IMR-90 (cell line): ENCODE measurements around the gene SUV39H2.

Experiments used
- POLR2A ChIP-seq: IDR thresholded peaks from 2 replicates; pipeline ENCODE4 v1.6.1; 2012; ENCODE audit warnings: mild to moderate bottlenecking, low read depth, low read length
- TF ChIP-seq, protein P1 (sequence below): conservative IDR thresholded peaks from 2 replicates; pipeline ENCODE4 v1.5.1; 2012; ENCODE audit warnings: mild to moderate bottlenecking, low read depth, low read length, improper control_type of control experiment

DNA sequence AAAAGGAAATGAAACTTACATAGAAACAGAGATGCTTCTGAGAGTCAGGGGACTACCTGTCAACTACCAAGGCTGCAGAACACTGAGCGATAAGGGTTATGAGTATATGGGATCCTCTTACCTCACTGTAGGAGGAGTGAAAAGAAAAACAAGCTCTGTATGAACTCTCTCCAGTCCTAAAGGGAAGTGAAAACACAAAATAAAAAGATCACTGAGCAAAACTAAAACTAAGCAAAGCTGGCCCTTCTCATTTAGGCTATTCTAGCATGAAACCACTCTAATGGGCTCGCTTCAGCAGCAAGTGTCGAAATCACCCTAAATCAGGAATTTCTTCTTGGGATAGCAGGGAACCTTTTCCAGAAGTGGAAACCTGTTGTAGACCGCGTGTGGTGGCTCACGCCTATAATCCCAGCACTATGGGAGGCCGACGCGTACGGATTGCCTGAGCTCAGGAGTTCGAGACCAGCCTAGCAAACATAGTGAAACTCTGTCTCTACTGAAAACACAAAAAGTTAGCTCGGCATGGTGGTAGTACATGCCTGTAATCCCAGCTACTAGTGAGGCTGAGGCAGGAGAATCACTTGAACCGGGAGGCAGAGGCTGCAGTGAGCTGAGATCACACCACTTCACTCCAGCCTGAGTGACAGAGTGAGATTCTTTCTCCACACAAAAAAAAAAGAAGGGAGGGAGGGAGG, 48.2 kb downstream of the SUV39H2 start:
- TF ChIP-seq, protein P1, sequence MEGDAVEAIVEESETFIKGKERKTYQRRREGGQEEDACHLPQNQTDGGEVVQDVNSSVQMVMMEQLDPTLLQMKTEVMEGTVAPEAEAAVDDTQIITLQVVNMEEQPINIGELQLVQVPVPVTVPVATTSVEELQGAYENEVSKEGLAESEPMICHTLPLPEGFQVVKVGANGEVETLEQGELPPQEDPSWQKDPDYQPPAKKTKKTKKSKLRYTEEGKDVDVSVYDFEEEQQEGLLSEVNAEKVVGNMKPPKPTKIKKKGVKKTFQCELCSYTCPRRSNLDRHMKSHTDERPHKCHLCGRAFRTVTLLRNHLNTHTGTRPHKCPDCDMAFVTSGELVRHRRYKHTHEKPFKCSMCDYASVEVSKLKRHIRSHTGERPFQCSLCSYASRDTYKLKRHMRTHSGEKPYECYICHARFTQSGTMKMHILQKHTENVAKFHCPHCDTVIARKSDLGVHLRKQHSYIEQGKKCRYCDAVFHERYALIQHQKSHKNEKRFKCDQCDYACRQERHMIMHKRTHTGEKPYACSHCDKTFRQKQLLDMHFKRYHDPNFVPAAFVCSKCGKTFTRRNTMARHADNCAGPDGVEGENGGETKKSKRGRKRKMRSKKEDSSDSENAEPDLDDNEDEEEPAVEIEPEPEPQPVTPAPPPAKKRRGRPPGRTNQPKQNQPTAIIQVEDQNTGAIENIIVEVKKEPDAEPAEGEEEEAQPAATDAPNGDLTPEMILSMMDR: no peak
- TF ChIP-seq POLR2A: no peak
